ENCODE data around the gene BABAM2. TPM values are rescaled to one million over a fixed set of nuclear protein-coding genes. Genes with fewer than 3 reads are reported as not detected.

BABAM2 gene
- total and polyA plus RNA-seq, 10 of the 15 experiments (the other 5 are each of a cell fraction or from before 2014, with no cell fraction given) = 30.7 to 59.9 (median 44.5) TPM

- peak; percentile 91 for ATAC-seq
- Histone ChIP-seq H3K79me2 (ENCODE audit: control insufficient read depth, insufficient read depth, low read length) (no peaks in the 10 kb centered on the region), H3K4me1 (ENCODE audit: control insufficient read depth, insufficient read depth, low read length) (peaks cover 11% of the 10 kb centered on the region), H3K9ac (ENCODE audit: control insufficient read depth, insufficient read depth, low read length) (no peak overlapping the region), H3K27me3 (replicated peaks in 1 of 2; ENCODE audit: control insufficient read depth in 2 of 2, insufficient read depth in 2 of 2, low read length in 1 of 2) (no peaks in the 10 kb centered on the region), H4K20me1 (ENCODE audit: control insufficient read depth, insufficient read depth) (no peaks in the 10 kb centered on the region), H3K4me3 (no peak overlapping the region), H3K9me3 (replicated peaks; ENCODE audit: control insufficient read depth, insufficient read depth, low read length) (no peaks in the 10 kb centered on the region), H3K4me2 (ENCODE audit: control insufficient read depth, insufficient read depth) (peak overlapping the region; percentile 85), H3K36me3 (ENCODE audit: control insufficient read depth in 2 of 2, insufficient read depth in 2 of 2, low read length in 1 of 2) (no peaks in the 10 kb centered on the region), H2AFZ (ENCODE audit: control insufficient read depth, low read depth, low read length) (peak overlapping the region; percentile 70), H3K27ac (ENCODE audit: control insufficient read depth, insufficient read depth) (no peak overlapping the region)
- ChIA-PET CTCF (no interaction called here), POLR2A (no interaction called here), SMC1A (ENCODE audit: uncharacterized antibody, unreplicated experiment) (no interaction called here), RAD21 (ENCODE audit: unreplicated experiment) (no interaction called here)
- 37% methylated on average over 28 of the region's 28 CpGs for WGBS (ENCODE audit: insufficient coverage, insufficient replicate concordance, low lambda C conversion rate, missing lambda C conversion rate)
- no TSS peak for BruUV-seq (replicated peaks)
- FAIRE-seq = peak; percentile 93
- intact Hi-C loops (cut with micrococcal nuclease; ENCODE audit: unreplicated experiment) = no loop called here
- peak; percentile 57 for DNase-seq (ENCODE audit: low read depth, low spot score)
- in situ Hi-C loops (cut with MboI) = no loop called here
- TF ChIP-seq RUNX3 (IDR thresholded peaks at IDR 0.05; ENCODE audit: low read length) (peak; percentile 97), EZH2 (IDR thresholded peaks at IDR 0.05; ENCODE audit: borderline replicate concordance, control insufficient read depth, low read depth, low read length) (no peak), KLF5 (IDR thresholded peaks at IDR 0.05; ENCODE audit: partially characterized antibody) (peak; percentile 57), ZNF592 (IDR thresholded peaks at IDR 0.05) (no peak; the same call in 1 of the 2 replicates), E2F8 (IDR thresholded peaks at IDR 0.05; ENCODE audit: low read depth, partially characterized antibody) (peak; percentile 52), SREBF2 (IDR thresholded peaks at IDR 0.05; ENCODE audit: low read length) (no peak), NR2F1 (conservative IDR thresholded peaks at IDR 0.05) (peak; percentile 95), GATAD2B (conservative IDR thresholded peaks at IDR 0.05; ENCODE audit: low read depth) (0 out of 2 replicates have a peak, but pooled peaks have one; percentile 26), HDGF (IDR thresholded peaks at IDR 0.05) (no peak; the same call in 1 of the 2 replicates), ESRRA (IDR thresholded peaks at IDR 0.05; ENCODE audit: low read length) (no peak), IKZF2 (IDR thresholded peaks at IDR 0.05) (peak; percentile 90), EP300 (IDR thresholded peaks at IDR 0.05; ENCODE audit: borderline replicate concordance in 1 of 2, control insufficient read depth in 1 of 2, low read depth in 2 of 2, low read length in 2 of 2) (peak; percentile 68 to 71), SKIL (IDR thresholded peaks at IDR 0.05; ENCODE audit: low read depth, poor library complexity, severe bottlenecking) (peak; percentile 55)
These were observed 468.9 kb downstream of the BABAM2 start for GRCh38 chr2:28359222-28360057.
